ENCODE measurements around the gene JADE1. TPM values are rescaled to one million over a fixed set of nuclear protein-coding genes. Genes with fewer than 3 reads are reported as not detected.

JADE1 gene
- total RNA-seq, 2 experiments from 2014 or later = 29.5 to 30.4 TPM

DNA sequence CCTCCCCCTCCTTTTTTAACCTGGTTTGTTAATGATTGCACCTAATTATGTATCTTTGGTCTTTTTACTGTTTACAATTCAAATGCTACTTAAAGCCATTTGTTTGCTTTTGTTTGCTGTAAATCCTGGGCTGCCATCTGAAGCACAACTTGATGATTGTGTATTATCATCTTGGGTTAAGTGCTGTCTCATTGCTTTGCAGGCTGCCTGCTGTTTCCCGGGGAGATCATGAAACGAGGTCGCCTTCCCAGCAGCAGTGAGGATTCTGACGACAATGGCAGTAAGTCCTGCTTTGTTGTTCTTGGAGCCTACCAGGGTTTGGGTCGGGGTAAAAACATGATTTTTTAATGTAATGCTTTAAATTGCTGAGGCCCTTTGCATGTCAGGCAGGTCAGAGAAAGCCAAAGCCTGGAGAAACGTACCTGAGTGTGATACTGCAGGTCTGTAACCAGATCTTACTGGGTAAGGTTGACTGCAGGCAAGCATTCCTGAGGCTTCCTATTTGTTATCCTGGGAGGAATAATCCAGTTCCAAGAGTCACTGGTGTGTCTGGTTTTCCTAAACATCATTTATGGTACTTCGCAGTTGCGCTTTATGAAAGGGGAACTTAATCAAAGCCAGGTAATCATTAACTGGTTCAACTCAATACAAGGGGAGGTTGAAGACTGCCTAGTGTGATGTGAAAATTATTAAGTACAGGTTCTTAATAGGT is 22.2 kb downstream of the JADE1 start:
- CTCF ChIA-PET = interaction anchor here (0.6 to 0.7 kb wide), 2 partner anchors 590 to 672 kb away, joined by 3 to 5 read pairs; no protein-coding TSS in a partner anchor

GRCh38 chr4:128832243-128832625 is 22.7 kb downstream of the JADE1 start:
- POLR2A ChIA-PET = no interaction called here

More for the DNA sequence above, 22.2 kb downstream of the JADE1 start:
- POLR2A ChIA-PET = interaction anchor here (0.6 kb wide), 1 partner anchor 20 kb away, joined by 9 read pairs; no protein-coding TSS in a partner anchor

DNA sequence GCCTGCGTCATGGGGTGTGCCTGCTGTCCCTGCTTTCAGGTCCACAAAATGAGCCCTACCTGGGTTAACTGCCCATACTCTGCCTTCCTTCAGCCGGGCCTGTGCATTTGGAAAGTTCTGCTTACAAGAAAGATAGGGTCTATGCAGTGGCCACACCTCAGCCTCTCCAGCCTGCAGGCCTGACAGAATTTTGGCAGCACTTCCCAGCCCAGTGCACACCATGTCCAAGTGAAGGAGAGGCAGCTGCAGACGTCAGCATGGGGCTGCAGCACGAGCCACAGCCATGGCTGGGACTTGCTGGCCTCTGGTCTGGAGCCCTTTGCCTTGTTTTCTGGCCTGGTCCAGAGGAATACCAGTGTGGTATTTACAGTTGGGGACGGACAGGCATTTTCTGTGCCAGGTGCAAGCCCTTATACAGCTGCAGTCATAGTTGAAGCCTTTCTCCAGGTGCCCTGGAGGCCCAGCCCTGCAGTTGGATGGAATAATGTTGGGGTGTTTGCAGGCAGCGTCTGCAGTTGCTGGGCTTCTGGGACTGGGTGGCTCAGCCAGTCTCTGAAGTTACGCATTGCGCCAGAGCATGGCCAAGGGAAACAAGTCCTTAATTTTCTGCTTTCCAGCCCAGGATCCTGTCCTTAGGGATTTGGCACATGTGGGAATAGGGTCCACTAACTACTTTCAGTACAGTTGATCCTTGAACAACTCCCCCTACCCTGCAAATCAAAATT is 26.2 kb downstream of the JADE1 start:
- CTCF ChIA-PET = no interaction called here

More at GRCh38 chr4:128832243-128832625, 22.7 kb downstream of the JADE1 start:
- CTCF ChIA-PET = no interaction called here

DNA sequence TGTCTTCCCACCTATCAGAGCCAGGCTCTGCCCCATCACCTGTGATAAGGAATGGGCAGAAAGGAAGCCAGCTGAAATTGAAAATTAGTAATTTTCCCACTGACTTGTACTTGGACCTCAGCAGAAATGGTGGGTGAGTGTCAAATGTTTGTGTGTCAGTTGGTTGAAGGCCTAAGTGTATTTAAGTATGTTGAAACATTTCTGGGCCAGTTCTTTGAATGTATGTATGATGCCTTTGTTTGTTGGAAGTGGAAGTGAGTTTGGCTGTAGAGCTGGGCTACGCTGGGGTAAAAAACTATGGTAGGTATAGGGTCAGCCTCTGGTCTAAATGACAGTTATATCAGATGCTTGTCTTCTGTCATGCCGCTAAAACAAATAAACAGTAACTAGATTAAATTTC is 27.7 kb downstream of the JADE1 start:
- ChIA-PET CTCF (no interaction called here), POLR2A (interaction anchor here (0.5 kb wide), 1 partner anchor 27 kb away, joined by 7 read pairs; no protein-coding TSS in a partner anchor)

More for the DNA sequence above, 26.2 kb downstream of the JADE1 start:
- POLR2A ChIA-PET = no interaction called here

GRCh38 chr4:128837679-128838078 is 28.2 kb downstream of the JADE1 start:
- CTCF ChIA-PET = no interaction called here
- POLR2A ChIA-PET = interaction anchor here (0.5 to 0.6 kb wide), 2 partner anchors 24 to 28 kb away, joined by 5 to 7 read pairs; no protein-coding TSS in a partner anchor

- ChIA-PET CTCF (no interaction called here), POLR2A (interaction anchor here (1.3 kb wide), 1 partner anchor 28 kb away, joined by 4 read pairs; no protein-coding TSS in a partner anchor)
Observed at GRCh38 chr4:128840711-128841318, 31.3 kb downstream of the JADE1 start.

GRCh38 chr4:128841402-128841801 is 31.9 kb downstream of the JADE1 start:
- POLR2A ChIA-PET = interaction anchor here (1.3 kb wide), 1 partner anchor 29 kb away, joined by 4 read pairs; no protein-coding TSS in a partner anchor
- CTCF ChIA-PET = no interaction called here

DNA sequence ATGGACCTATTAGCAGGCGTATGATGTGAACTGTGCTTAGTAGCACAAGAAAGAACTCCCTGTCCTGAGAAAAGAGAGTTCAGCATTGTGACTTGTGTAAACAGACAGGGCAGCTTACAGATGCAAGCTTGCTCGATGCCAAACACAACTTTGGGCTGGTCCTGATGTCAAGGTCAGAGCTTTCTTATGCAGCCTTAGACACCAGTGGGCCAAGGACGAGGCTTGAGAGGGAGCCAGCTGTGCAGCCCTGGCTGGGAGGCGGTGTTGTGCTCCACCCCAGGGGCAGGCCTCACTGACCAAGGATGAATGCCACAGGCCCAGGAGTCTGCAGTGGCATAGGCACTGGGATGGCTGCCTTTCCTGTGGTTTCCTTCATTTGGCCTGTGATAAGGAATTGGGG is 35.4 kb downstream of the JADE1 start:
- CTCF ChIA-PET = no interaction called here
- POLR2A ChIA-PET = no interaction called here

DNA sequence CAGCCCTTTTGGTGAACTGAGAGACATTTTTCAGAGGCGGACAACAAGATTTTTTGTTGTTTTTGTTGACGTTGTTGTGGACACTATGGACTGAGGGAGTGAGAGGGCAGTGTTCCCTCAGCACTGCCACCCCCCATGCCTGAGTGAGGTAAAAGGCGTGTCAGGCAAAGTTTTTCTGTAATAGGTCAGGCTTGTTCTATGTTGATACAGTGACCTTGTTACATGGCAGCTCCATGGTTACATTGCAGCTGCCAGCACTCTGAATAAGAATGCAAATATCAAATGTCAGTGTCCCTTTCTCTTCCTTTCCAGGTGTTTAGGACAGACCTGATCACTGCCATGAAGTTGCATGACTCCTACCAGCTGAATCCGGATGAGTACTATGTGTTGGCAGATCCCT is 36.6 kb downstream of the JADE1 start:
- ChIA-PET CTCF (no interaction called here), POLR2A (no interaction called here)

DNA sequence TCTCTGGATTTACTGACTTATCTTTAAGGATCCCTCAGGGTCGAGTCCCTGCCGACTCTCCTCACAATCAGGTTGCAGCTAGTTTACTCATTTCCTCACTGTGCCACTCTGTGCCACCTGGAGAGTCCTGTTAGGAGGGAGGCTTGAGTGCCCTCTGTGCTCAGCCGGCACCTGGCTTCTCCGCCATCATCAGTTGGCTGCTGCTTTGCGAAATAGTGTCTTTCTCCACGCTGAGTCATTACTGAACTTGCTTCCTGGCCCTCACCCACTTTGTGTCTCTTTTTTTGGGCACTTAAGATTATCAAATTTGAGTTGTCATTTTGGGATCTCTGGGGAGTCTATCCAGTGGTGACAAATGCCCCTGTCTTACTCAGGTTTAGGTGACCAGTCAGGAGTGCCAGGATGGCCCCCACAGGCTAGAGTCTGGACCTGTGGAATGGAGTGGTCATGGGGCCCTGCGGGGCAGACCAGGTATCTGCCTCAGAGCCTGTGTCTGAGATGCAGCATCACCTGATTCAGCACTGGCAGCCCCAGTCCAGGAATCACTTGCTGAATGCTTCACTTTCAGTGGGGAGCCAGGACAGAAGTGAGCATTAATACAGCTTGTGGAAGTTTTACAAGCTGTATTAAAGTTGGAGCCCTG is 37.7 kb downstream of the JADE1 start:
- ChIA-PET POLR2A (no interaction called here), CTCF (no interaction called here)

DNA sequence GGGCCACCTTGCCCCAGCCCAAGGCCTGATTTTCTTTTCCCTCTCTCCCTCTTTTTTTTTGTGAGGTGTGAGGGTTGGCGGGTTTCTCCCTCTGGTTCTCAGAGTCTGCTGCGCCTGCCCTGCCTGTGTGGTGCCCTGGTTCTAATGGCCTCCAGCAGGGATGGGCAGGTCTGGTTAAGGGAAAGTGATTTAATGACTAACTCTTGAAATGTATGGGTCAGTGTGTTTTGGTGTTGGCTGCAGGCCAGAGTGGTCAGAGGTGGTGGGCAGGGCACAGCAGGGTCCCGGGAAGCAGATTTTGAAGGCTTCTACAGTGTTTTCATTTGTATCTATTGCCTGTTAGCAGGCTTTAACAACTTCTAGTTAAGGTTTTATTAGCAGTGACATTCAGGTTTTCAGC is 39.0 kb downstream of the JADE1 start:
- POLR2A ChIA-PET = no interaction called here
- CTCF ChIA-PET = no interaction called here

GRCh38 chr4:128850252-128850651 is 40.8 kb downstream of the JADE1 start:
- POLR2A ChIA-PET = no interaction called here
- CTCF ChIA-PET = interaction anchor here (1.2 kb wide), 1 partner anchor 67 kb away, joined by 3 read pairs; no protein-coding TSS in a partner anchor

- POLR2A ChIA-PET = interaction anchor here (2.4 kb wide), 1 partner anchor 42 kb away, joined by 14 read pairs; no protein-coding TSS in a partner anchor
- CTCF ChIA-PET = interaction anchor here (0.8 to 2.5 kb wide), 2 partner anchors 10 to 78 kb away, joined by 3 to 9 read pairs; no protein-coding TSS in a partner anchor
Observed at GRCh38 chr4:128853741-128854140, 44.2 kb downstream of the JADE1 start.

- ChIA-PET CTCF (interaction anchor here (0.8 to 2.5 kb wide), 2 partner anchors 9 to 79 kb away, joined by 3 to 9 read pairs; no protein-coding TSS in a partner anchor), POLR2A (interaction anchor here (0.6 to 2.4 kb wide), 2 partner anchors 41 to 42 kb away, joined by 5 to 14 read pairs; no protein-coding TSS in a partner anchor)
Observed at GRCh38 chr4:128854433-128854832, 44.9 kb downstream of the JADE1 start.

- POLR2A ChIA-PET = interaction anchor here (2.4 kb wide), 1 partner anchor 44 kb away, joined by 14 read pairs; no protein-coding TSS in a partner anchor
- CTCF ChIA-PET = interaction anchor here (2.5 kb wide), 1 partner anchor 8 kb away, joined by 9 read pairs; no protein-coding TSS in a partner anchor
Observed at GRCh38 chr4:128855621-128856020, 46.1 kb downstream of the JADE1 start.

- POLR2A ChIA-PET = interaction anchor here (2.4 kb wide), 1 partner anchor 44 kb away, joined by 14 read pairs; no protein-coding TSS in a partner anchor
- CTCF ChIA-PET = no interaction called here
Observed at GRCh38 chr4:128856246-128856645, 46.7 kb downstream of the JADE1 start.

- ChIA-PET CTCF (interaction anchor here (1.4 kb wide), 1 partner anchor 49 kb away, joined by 3 read pairs; the partner anchor contains the start of gene JADE1), POLR2A (no interaction called here)
Observed at GRCh38 chr4:128858879-128859671, 49.6 kb downstream of the JADE1 start.

GRCh38 chr4:128859887-128860677 is 50.6 kb downstream of the JADE1 start:
- CTCF ChIA-PET = interaction anchor here (0.5 to 1.4 kb wide), 2 partner anchors 45 to 50 kb away, joined by 3 read pairs; partner anchors contain the start of gene JADE1
- POLR2A ChIA-PET = no interaction called here

Measured in activated CD8-positive, alpha-beta memory T cell treated with anti-CD3 and anti-CD28 coated beads for 36 hours (primary cell).